Measurements from ENCODE around the gene CCL11. TPM values are rescaled to one million over a fixed set of nuclear protein-coding genes. Genes with fewer than 3 reads are reported as not detected.

CCL11 gene
- total and polyA plus RNA-seq, 2 of the 13 experiments (the other 11 are each of a cell fraction or from before 2014, with no cell fraction given), result not detected

DNA sequence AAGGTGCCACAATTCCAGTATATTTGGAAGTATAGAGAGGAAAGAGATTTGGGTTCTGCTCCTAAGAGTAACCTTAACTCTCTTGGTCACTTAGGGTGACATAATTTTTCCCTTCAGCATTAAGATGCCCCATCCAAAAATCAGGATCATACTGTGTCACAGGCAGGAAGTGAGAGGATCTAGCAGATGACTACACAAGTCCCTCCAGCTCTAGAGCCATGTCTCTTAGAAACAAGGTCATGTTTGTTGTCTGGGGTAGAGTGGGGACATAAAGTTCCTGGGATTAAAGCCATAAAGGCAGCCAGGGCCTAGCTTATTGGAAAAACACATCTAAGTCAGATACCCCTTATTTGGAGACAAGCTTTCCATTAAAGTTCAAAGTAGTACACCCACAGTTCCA lies 36.4 kb downstream of the CCL11 start:
- DNase-seq (ENCODE audit: low spot score) (no peak), FAIRE-seq (no peak), ATAC-seq (no peak)
- Histone ChIP-seq H3K27me3 (ENCODE audit: control insufficient read depth in 1 of 2, insufficient read depth in 2 of 2, low read length in 2 of 2) (no peaks in the 10 kb centered on the region; a peak in 1 of 5 replicates), H3K9me3 (ENCODE audit: low read length) (no peaks in the 10 kb centered on the region), H3K36me3 (replicated peaks in 1 of 2; ENCODE audit: control insufficient read depth in 1 of 2, insufficient read depth in 2 of 2, low read length in 2 of 2) (no peaks in the 10 kb centered on the region), H3K9ac (ENCODE audit: insufficient read depth, low read depth, low read length) (no peak overlapping the region), H4K20me1 (ENCODE audit: insufficient read depth, low read length) (no peaks in the 10 kb centered on the region), H3K4me1 (ENCODE audit: insufficient read depth, low read length) (no peaks in the 10 kb centered on the region), H3K27ac (ENCODE audit: extremely low read length, insufficient read depth, low read length) (no peak overlapping the region), H3K79me2 (ENCODE audit: insufficient read depth, low read length) (no peaks in the 10 kb centered on the region), H3K4me3 (replicated peaks in 1 of 3; ENCODE audit: insufficient read depth in 1 of 3, low read depth in 2 of 3, low read length in 3 of 3) (no peak overlapping the region), H2AFZ (ENCODE audit: low read length) (no peak overlapping the region), H3K4me2 (ENCODE audit: low read depth, low read length) (no peak overlapping the region)
- ChIA-PET POLR2A (no interaction called here), CTCF (ENCODE audit: low intra/inter-chr PET ratio, low total read pairs) (no interaction called here)
- in situ Hi-C loops (cut with HindIII; ENCODE audit: extremely low pct_ligation_motif_present, low pct_unique_long_range_greater_than_20kb), result no loop called here
- TF ChIP-seq, protein P1, sequence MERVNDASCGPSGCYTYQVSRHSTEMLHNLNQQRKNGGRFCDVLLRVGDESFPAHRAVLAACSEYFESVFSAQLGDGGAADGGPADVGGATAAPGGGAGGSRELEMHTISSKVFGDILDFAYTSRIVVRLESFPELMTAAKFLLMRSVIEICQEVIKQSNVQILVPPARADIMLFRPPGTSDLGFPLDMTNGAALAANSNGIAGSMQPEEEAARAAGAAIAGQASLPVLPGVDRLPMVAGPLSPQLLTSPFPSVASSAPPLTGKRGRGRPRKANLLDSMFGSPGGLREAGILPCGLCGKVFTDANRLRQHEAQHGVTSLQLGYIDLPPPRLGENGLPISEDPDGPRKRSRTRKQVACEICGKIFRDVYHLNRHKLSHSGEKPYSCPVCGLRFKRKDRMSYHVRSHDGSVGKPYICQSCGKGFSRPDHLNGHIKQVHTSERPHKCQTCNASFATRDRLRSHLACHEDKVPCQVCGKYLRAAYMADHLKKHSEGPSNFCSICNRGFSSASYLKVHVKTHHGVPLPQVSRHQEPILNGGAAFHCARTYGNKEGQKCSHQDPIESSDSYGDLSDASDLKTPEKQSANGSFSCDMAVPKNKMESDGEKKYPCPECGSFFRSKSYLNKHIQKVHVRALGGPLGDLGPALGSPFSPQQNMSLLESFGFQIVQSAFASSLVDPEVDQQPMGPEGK (CRISPR knock-in tag; IDR thresholded peaks at IDR 0.05), result no peak
- no peak for TF ChIP-seq ZNF296 (CRISPR knock-in tag; conservative IDR thresholded peaks at IDR 0.05)
- TF ChIP-seq SETDB1 (CRISPR knock-in tag; IDR thresholded peaks at IDR 0.05; ENCODE audit: borderline replicate concordance), result no peak
- TF ChIP-seq, protein P2, sequence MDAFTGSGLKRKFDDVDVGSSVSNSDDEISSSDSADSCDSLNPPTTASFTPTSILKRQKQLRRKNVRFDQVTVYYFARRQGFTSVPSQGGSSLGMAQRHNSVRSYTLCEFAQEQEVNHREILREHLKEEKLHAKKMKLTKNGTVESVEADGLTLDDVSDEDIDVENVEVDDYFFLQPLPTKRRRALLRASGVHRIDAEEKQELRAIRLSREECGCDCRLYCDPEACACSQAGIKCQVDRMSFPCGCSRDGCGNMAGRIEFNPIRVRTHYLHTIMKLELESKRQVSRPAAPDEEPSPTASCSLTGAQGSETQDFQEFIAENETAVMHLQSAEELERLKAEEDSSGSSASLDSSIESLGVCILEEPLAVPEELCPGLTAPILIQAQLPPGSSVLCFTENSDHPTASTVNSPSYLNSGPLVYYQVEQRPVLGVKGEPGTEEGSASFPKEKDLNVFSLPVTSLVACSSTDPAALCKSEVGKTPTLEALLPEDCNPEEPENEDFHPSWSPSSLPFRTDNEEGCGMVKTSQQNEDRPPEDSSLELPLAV (CRISPR knock-in tag; conservative IDR thresholded peaks at IDR 0.05; ENCODE audit: low read depth), result no peak
- TF ChIP-seq KDM5B (CRISPR knock-in tag; IDR thresholded peaks at IDR 0.05; ENCODE audit: borderline replicate concordance), result no peak
- TF ChIP-seq ZNF577 (CRISPR knock-in tag; IDR thresholded peaks at IDR 0.05; ENCODE audit: borderline replicate concordance, low read depth), result no peak
- no peak for TF ChIP-seq NFRKB (IDR thresholded peaks at IDR 0.05)
- no peak for TF ChIP-seq GABPB1 (CRISPR knock-in tag; IDR thresholded peaks at IDR 0.05)
- no peak for TF ChIP-seq HHEX (CRISPR knock-in tag; IDR thresholded peaks at IDR 0.05)
- TF ChIP-seq, protein P3, sequence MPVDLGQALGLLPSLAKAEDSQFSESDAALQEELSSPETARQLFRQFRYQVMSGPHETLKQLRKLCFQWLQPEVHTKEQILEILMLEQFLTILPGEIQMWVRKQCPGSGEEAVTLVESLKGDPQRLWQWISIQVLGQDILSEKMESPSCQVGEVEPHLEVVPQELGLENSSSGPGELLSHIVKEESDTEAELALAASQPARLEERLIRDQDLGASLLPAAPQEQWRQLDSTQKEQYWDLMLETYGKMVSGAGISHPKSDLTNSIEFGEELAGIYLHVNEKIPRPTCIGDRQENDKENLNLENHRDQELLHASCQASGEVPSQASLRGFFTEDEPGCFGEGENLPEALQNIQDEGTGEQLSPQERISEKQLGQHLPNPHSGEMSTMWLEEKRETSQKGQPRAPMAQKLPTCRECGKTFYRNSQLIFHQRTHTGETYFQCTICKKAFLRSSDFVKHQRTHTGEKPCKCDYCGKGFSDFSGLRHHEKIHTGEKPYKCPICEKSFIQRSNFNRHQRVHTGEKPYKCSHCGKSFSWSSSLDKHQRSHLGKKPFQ (CRISPR knock-in tag; IDR thresholded peaks at IDR 0.05; ENCODE audit: insufficient replicate concordance), result no peak
- TF ChIP-seq ZNF749 (CRISPR knock-in tag; IDR thresholded peaks at IDR 0.05; ENCODE audit: borderline replicate concordance), result no peak
- no peak for TF ChIP-seq ZNF768 (CRISPR knock-in tag; IDR thresholded peaks at IDR 0.05)
- no peak for TF ChIP-seq RFX1 (IDR thresholded peaks at IDR 0.05)
- no peak for TF ChIP-seq ZNF841 (CRISPR knock-in tag; IDR thresholded peaks at IDR 0.05; ENCODE audit: borderline replicate concordance)
- no peak for TF ChIP-seq ZSCAN29 (CRISPR knock-in tag; conservative IDR thresholded peaks at IDR 0.05)
- no peak for TF ChIP-seq ZNF777 (CRISPR knock-in tag; IDR thresholded peaks at IDR 0.05)
- TF ChIP-seq, protein P4, sequence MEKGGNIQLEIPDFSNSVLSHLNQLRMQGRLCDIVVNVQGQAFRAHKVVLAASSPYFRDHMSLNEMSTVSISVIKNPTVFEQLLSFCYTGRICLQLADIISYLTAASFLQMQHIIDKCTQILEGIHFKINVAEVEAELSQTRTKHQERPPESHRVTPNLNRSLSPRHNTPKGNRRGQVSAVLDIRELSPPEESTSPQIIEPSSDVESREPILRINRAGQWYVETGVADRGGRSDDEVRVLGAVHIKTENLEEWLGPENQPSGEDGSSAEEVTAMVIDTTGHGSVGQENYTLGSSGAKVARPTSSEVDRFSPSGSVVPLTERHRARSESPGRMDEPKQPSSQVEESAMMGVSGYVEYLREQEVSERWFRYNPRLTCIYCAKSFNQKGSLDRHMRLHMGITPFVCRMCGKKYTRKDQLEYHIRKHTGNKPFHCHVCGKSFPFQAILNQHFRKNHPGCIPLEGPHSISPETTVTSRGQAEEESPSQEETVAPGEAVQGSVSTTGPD (CRISPR knock-in tag; IDR thresholded peaks at IDR 0.05), result no peak
- no peak for TF ChIP-seq ZNF3 (CRISPR knock-in tag; IDR thresholded peaks at IDR 0.05)
- intact Hi-C loops (cut with micrococcal nuclease; ENCODE audit: unreplicated experiment), result no loop called here
- BruUV-seq (replicated peaks), result no TSS peak
